Measurements from ENCODE around the gene ACRBP.

Gene ACRBP

DNA sequence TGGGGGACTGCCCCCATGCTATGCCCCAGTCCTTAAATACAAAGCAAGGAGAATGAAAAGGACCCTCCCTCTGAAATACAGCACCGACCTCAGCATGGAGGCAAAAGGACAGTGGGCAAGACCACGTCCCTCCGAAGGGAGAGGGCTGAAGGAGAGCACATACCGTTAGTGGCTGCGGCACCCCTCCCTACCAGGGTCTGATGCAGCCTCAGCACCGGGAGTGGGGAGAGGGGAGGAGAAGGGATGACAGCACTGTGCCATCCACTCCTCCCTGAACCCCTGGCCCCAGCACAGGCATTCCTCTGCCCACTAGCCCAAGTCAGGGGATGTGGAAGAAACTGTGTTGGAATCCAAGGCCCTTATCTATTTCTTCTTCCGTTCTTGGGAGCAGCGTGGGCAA, 3.6 kb upstream of the ACRBP start:
- in situ Hi-C loops (cut with MboI; ENCODE audit: low sequenced_read_pairs), result no loop called here

GRCh38 chr12:6646276-6647082, 753 bp downstream of the ACRBP start:
- in situ Hi-C loops (cut with MboI; ENCODE audit: low sequenced_read_pairs), result no loop called here

DNA sequence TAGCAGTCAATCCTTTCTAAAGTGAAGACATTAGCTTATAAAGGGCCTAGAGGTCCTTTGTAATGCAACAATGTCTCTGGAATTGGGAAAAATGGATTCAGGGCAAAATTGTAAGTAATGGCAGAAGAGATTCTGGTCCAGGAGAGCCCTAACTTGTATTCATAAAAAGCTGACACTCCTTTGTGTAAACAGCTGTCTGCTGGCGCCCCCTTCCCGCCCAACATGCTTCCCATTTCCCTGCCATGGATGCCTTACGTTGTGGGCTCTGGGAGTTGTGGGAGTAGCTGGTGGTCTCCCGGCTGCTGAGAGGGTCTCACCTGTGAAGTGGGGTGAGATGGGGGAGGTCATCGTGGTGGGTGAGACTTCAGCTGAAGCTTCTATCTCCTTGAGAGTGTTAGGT, 2.3 kb downstream of the ACRBP start:
- in situ Hi-C loops (cut with MboI; ENCODE audit: low sequenced_read_pairs), result no loop called here

DNA sequence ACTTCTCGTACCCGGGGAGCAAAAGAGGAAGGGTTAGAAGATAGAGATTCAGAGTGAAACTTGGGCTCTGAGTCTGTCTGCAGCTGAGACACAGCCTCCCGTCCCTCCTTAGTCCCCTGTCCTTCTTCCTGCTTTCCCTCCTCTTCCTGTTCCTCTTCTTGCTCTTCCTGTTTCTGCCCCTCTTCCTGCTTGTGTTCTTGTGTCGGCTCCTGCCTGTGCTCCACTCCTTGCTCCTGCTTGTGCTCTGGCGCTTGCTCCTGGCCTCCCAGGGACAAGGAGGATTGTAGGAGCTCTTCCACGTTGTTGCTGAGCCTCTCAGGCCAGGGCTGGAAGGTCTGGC, 3.0 kb downstream of the ACRBP start:
- in situ Hi-C loops (cut with MboI; ENCODE audit: low sequenced_read_pairs), result no loop called here

DNA sequence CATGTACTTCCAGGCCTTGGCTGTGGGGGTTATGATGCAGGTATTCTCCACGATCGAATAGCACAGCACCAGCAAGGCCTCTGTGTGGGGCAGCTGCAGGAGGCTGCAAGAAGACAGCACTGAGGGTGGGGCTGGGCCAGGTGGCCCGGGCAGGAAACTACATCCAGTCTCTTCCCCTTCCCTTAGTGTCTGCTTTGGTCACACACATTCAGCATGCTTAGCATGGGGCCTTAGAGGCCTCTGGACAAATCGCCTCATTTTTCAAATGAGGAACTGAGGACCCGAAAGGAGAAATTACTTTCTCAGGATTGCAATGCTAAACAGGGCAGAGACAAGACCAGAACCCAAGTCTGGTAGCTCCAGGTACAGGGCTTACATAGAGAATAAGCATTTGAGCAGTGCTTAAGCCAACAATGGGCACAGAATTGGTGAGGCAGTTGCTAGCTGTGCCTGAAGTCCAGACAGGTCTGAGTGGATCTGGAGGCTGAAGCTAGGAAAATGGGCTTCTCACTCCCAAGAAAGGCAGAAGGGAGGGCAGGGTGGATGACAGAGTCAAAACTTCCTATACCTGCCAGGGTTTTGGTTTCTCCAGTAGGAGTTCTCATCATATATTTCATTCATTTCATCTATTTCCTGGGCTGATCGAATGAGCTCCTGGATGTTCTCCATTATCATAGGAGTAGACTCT, 3.5 kb downstream of the ACRBP start:
- in situ Hi-C loops (cut with MboI; ENCODE audit: low sequenced_read_pairs), result no loop called here

DNA sequence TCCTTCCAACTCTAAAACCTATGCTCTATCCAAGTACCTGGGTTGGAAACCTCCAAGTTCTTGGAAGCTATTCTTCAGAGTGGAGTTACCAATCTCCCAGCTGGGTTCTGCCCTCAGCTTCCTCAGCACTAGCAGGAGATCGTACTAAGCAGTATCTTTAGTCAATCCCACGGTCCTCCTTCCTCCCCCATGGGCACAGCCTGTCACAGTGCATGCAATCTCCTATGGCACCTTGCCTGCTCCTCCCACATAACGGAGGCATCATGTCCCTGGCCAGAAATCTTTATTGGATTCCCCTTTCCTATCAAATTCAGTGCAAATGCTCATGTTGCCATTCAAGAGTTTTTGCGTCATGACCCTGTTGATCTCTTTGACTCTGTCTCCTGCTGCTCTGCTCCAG, 6.1 kb downstream of the ACRBP start:
- in situ Hi-C loops (cut with MboI; ENCODE audit: low sequenced_read_pairs), result no loop called here

DNA sequence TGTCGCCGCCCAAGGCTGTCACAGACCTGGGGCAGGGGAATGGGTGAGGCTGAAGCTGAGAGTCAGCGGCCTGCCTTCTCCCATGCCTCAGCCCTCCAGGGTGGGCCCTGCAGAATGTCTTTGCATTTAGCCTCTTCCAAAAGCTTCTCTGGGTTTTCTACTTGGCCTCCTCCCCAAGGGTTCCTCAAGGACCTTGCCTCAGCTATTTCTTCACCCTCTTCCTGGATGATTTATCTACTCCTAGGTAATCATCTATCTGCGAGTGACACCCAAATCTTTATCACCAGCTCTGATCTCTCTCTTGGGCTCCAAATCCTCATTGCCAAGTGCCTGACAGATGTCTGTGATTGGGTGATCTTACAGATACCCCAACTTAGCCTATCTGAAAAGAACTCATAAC, 6.7 kb downstream of the ACRBP start:
- in situ Hi-C loops (cut with MboI; ENCODE audit: low sequenced_read_pairs), result no loop called here

- in situ Hi-C loops (cut with MboI; ENCODE audit: low sequenced_read_pairs), result no loop called here
Observed at GRCh38 chr12:6639151-6639801, 8.0 kb downstream of the ACRBP start.

DNA sequence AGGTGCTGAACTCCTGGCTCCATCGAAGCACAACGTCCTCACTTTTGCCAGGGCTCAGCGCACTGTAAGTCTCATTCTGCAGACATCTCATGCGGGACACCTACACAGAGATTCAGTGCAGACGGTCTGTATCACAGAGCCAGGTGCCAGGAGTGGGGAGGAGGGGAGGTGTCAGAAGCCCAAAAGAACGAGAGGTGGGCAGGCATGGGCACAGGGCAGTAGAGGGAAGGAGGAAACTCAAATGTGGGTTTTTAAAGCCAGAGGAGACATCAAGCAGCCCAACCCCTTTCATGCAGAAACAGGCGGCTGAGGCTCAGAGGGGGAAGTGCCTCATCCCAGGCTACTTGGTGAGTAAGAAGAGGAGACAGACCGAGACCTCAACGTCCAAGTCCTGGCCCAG, 8.9 kb downstream of the ACRBP start:
- in situ Hi-C loops (cut with MboI; ENCODE audit: low sequenced_read_pairs), result no loop called here

DNA sequence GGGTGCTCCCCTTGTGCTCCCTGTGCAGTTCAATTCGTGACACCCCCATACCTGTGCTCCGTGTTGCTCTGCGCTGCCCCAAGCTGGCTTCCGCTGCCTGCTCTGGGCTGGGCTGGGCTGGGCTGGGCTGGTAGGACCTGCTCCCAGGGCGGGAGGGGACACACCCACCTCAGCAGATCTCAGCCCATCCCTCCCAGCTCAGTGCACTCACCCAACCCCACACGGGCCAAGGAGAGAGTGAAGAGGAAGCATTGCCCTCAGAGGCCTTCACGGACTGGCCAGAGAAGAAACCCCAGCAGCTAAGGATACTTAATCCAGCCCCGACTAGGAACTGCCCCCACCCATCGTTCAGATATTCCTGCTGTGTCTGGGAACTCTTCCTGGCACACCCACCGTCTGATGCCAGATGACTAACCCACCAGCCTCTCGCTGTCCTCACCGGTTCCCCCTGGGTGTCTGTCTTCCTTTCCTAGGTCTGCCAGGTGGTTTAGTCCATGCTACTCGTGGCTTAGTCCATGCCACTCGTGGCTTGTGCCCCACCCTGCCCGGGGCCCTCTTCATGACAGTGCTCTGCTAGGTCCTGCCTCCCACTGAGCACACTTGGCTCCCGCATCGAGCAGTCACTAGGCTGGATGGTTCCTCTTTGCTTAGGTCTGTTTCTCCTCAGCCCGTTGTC, 11.2 kb downstream of the ACRBP start, which contains the start of gene LPAR5:
LPAR5 (minus strand) TSS at position 104 of the 676 bp plus-strand sequence. CDS start 14,711 bp downstream, outside the sequence.
- in situ Hi-C loops (cut with MboI; ENCODE audit: low sequenced_read_pairs), result no loop called here

GRCh38 chr12:6635375-6635855, 11.8 kb downstream of the ACRBP start:
- in situ Hi-C loops (cut with MboI; ENCODE audit: low sequenced_read_pairs), result no loop called here

GRCh38 chr12:6632026-6632983, 14.9 kb downstream of the ACRBP start:
- in situ Hi-C loops (cut with MboI; ENCODE audit: low sequenced_read_pairs), result no loop called here

GRCh38 chr12:6631549-6631961, 15.7 kb downstream of the ACRBP start:
- in situ Hi-C loops (cut with MboI; ENCODE audit: low sequenced_read_pairs), result no loop called here

DNA sequence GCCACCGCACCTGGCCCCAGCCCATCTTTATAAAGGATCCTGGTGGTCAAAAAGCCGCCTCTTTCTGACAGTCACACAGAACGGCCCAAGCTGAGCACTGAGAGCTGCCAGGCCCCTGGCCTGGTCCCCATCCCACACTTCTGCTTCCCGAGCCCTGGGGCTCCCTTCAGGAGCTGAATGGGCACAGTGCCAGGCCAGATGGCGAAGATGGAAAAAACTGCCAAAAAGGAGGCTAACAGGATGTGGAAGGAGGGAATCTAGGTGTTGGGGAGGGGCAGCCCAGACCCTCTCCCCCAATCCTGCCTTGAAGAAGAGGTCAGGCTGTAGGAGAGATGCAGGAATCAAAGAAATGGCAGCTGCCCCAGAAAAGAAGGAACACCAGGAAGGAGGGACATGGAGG, 16.5 kb downstream of the ACRBP start:
- in situ Hi-C loops (cut with MboI; ENCODE audit: low sequenced_read_pairs), result no loop called here

DNA sequence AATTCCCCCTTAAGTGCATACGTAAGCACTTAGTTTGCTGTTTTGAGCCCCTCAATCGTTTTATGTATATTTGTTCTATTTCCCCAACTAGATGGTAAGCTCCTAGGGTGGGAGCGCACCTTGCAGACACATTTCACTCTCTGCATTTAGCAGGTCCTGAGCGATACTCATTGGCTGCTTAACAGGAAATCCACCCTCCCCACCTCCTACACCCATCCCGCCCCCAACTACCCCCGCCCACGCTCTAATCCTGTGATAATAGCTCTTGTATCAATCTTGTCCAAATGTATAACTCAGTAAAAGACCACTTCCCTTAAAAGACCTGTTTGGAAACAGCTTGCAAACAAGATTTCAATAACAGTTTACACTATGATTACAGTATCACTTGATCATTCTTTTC, 19.6 kb downstream of the ACRBP start:
- in situ Hi-C loops (cut with MboI; ENCODE audit: low sequenced_read_pairs), result no loop called here

DNA sequence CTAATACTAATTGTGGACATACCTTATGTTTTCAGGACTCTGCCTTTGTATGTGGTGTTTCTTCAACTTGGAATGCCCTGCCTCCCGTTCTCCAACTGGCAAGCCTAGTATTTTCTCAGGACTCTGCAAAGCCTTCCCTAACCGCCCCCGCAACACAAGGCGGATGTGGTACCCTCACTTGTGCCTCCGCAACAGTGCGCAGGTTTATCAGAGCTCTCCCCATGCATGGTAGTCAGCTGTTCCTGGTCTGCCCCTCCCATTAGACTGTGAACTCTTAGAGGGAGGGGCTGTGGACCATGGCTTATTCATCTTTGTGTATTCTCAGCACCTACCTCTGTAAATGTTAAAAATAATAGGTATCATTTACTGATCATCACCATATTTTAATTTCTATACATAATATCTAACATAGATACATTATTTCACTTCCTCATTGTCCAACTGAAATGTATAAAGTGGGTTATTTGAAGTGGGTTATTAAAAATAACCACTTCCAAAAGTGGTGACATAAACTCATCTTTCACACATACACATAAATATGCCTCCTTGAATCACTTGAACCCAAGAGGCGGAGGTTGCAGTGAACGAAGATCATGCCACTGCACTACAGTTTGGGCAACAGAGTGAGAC, 20.5 kb downstream of the ACRBP start:
- in situ Hi-C loops (cut with MboI; ENCODE audit: low sequenced_read_pairs), result no loop called here

GRCh38 chr12:6620885-6621274, 26.4 kb downstream of the ACRBP start:
- in situ Hi-C loops (cut with MboI; ENCODE audit: low sequenced_read_pairs), result no loop called here

GRCh38 chr12:6620137-6620884, 26.9 kb downstream of the ACRBP start:
- in situ Hi-C loops (cut with MboI; ENCODE audit: low sequenced_read_pairs), result no loop called here
